Brain microvascular endothelial cell (primary cell): ENCODE measurements around the gene SCYL2.
"Not testable (repeated sequence)": the region's sequence is repeated elsewhere in the genome, so short reads cannot be mapped to it uniquely, and the experiment has no call there.

ENCODE experiments used
- DNase-seq: peaks from one replicate; pipeline ENCODE4 v3.0.0-alpha.2; 2020
- H3K27ac ChIP-seq: fragments of 250-450 bp; sonication (Bioruptor Pico); 2 replicates; pipeline ENCODE4 v1.5.1; 2020; ENCODE audit warnings: mild to moderate bottlenecking, moderate library complexity
- H3K27me3 ChIP-seq: fragments of 250-450 bp; sonication (Bioruptor Pico); replicated peaks from 2 replicates; pipeline ENCODE4 v1.5.1; 2020; ENCODE audit warnings: mild to moderate bottlenecking
- H3K36me3 ChIP-seq: fragments of 250-450 bp; sonication (Bioruptor Pico); replicated peaks from 2 replicates; pipeline ENCODE4 v1.5.1; 2020; ENCODE audit warnings: mild to moderate bottlenecking
- H3K4me3 ChIP-seq: 2 replicates; pipeline ENCODE4 v1.5.1; 2011; ENCODE audit warnings: low read depth, mild to moderate bottlenecking, control low read depth, low read length, moderate library complexity
- CTCF ChIP-seq: IDR thresholded peaks from 2 replicates; pipeline ENCODE4 v1.5.1; 2011; ENCODE audit warnings: low read depth, mild to moderate bottlenecking, moderate library complexity, low read length, control low read depth, inconsistent platforms; ENCODE audit errors: missing control alignments
- in situ Hi-C: cut with HindIII; loops from 2 replicates; pipeline ENCODE4 v1.10.0; 2017; ENCODE audit warnings: low sequenced_read_pairs, low pct_ligation_motif_present

The SCYL2 gene

GRCh38 chr12:100295764-100296555, 29.0 kb downstream of the SCYL2 start:
- no peak for DNase-seq
- peaks cover 9% of the 10 kb centered on the region for H3K36me3 ChIP-seq

GRCh38 chr12:100302081-100302480, 35.1 kb downstream of the SCYL2 start:
- Histone ChIP-seq H3K27ac (no peak overlapping the region), H3K27me3 (no peaks in the 10 kb centered on the region), H3K4me3 (no peak overlapping the region), H3K36me3 (peaks cover 23% of the 10 kb centered on the region)
- in situ Hi-C loops, result no loop called here
- no peak for DNase-seq
- no peak for TF ChIP-seq CTCF

More at GRCh38 chr12:100295764-100296555, 29.0 kb downstream of the SCYL2 start:
- TF ChIP-seq CTCF, result no peak
- Histone ChIP-seq H3K27me3 (no peaks in the 10 kb centered on the region), H3K27ac (no peak overlapping the region), H3K4me3 (no peak overlapping the region)
- in situ Hi-C loops, result no loop called here

- no peak overlapping the region for H3K4me3 ChIP-seq
- no peak for TF ChIP-seq CTCF
- DNase-seq, result no peak
- no peak overlapping the region for H3K27ac ChIP-seq
- peaks cover 18% of the 10 kb centered on the region for H3K36me3 ChIP-seq
- in situ Hi-C loops, result no loop called here
- H3K27me3 ChIP-seq, result no peaks in the 10 kb centered on the region
These were observed 36.9 kb downstream of the SCYL2 start for GRCh38 chr12:100303831-100304230.

GRCh38 chr12:100304334-100304733, 37.4 kb downstream of the SCYL2 start:
- in situ Hi-C loops, H3K4me3 ChIP-seq, H3K27me3 ChIP-seq, H3K27ac ChIP-seq, DNase-seq: not testable (repeated sequence)
- peaks cover 17% of the 10 kb centered on the region for H3K36me3 ChIP-seq

- DNase-seq, H3K27ac ChIP-seq, H3K4me3 ChIP-seq, in situ Hi-C loops, H3K27me3 ChIP-seq: not testable (repeated sequence)
- peaks cover 21% of the 10 kb centered on the region for H3K36me3 ChIP-seq
These were observed 41.2 kb downstream of the SCYL2 start for GRCh38 chr12:100308138-100308537.

GRCh38 chr12:100311317-100311716, 44.3 kb downstream of the SCYL2 start:
- no peak overlapping the region for H3K27ac ChIP-seq
- H3K4me3 ChIP-seq, result no peak overlapping the region
- no peaks in the 10 kb centered on the region for H3K27me3 ChIP-seq
- H3K36me3 ChIP-seq, result peaks cover 17% of the 10 kb centered on the region
- no peak for DNase-seq
- no peak for TF ChIP-seq CTCF
- in situ Hi-C loops, result no loop called here

- H3K27me3 ChIP-seq, result no peaks in the 10 kb centered on the region
- no peak overlapping the region for H3K4me3 ChIP-seq
- no peak for TF ChIP-seq CTCF
- peaks cover 9% of the 10 kb centered on the region for H3K36me3 ChIP-seq
- in situ Hi-C loops, result no loop called here
- no peak overlapping the region for H3K27ac ChIP-seq
- DNase-seq, result no peak
These were observed 50.4 kb downstream of the SCYL2 start for GRCh38 chr12:100317371-100317770.
